ENCODE data around the gene SOX5. TPM values are rescaled to one million over a fixed set of nuclear protein-coding genes. Genes with fewer than 3 reads are reported as not detected.

SOX5 gene
- total and polyA plus RNA-seq, 2 donors (not counting 1 experiment from before 2014, with no cell fraction given) = 3.9 to 17.2 TPM

GRCh38 chr12:23569356-23569755 is 380.1 kb downstream of the SOX5 start:
- no peaks in the 10 kb centered on the region for H3K27me3 ChIP-seq (replicated peaks in 1 of 4; ENCODE audit: control extremely low read depth in 1 of 4, control insufficient read depth in 3 of 4, insufficient read depth in 4 of 4, low read length in 3 of 4)

GRCh38 chr12:23566133-23566532 is 383.3 kb downstream of the SOX5 start:
- no peaks in the 10 kb centered on the region for H3K9me3 Mint-ChIP-seq (ENCODE audit: insufficient read depth)
- H3K4me3 Mint-ChIP-seq = no peak overlapping the region
- no peaks in the 10 kb centered on the region for H3K9me3 ChIP-seq (ENCODE audit: control extremely low read depth in 1 of 3, control insufficient read depth in 2 of 3, insufficient read depth in 1 of 3, low read length in 2 of 3)
- H3K4me1 ChIP-seq (ENCODE audit: control insufficient read depth in 2 of 2, insufficient read depth in 2 of 2, low read length in 2 of 2) = no peaks in the 10 kb centered on the region
- no peak for DNase-seq
- no peaks in the 10 kb centered on the region for H3K27me3 Mint-ChIP-seq
- no peak overlapping the region for H3K27ac ChIP-seq (ENCODE audit: low read length in 2 of 2)
- ChIA-PET POLR2A (no interaction called here), CTCF (no interaction called here)
- ATAC-seq (ENCODE audit: low read depth) = no peak
- H3K4me2 ChIP-seq (replicated peaks; ENCODE audit: low read depth, low read length, poor library complexity, severe bottlenecking) = no peak overlapping the region
- H3K27me3 ChIP-seq (replicated peaks in 1 of 4; ENCODE audit: control extremely low read depth in 1 of 4, control insufficient read depth in 3 of 4, insufficient read depth in 4 of 4, low read length in 3 of 4) = no peaks in the 10 kb centered on the region
- H3K27ac Mint-ChIP-seq = no peak overlapping the region
- H3K79me2 ChIP-seq (ENCODE audit: control insufficient read depth, insufficient read depth, low read length) = no peaks in the 10 kb centered on the region
- 100% methylated on average over 1 of the region's 2 CpGs for WGBS (ENCODE audit: insufficient coverage)
- no peaks in the 10 kb centered on the region for H4K20me1 ChIP-seq (ENCODE audit: control insufficient read depth, insufficient read depth, low read length, poor library complexity, severe bottlenecking)
- TF ChIP-seq CTCF (IDR thresholded peaks at IDR 0.05) (no peak), EZH2 (IDR thresholded peaks at IDR 0.05; ENCODE audit: borderline replicate concordance, insufficient read depth, low read depth, low read length, poor library complexity, severe bottlenecking) (no peak)
- intact Hi-C loops (cut with micrococcal nuclease) = no loop called here
- H3K36me3 ChIP-seq (replicated peaks in 1 of 2; ENCODE audit: control extremely low read depth in 1 of 2, control insufficient read depth in 1 of 2, extremely low read depth in 1 of 2, insufficient read depth in 2 of 2, low read length in 1 of 2) = no peaks in the 10 kb centered on the region
- H3K9ac ChIP-seq (ENCODE audit: low read length) = no peak overlapping the region
- no peak overlapping the region for H2AFZ ChIP-seq (ENCODE audit: insufficient read depth, low read depth, low read length, poor library complexity, severe bottlenecking)
- no peak overlapping the region for H3K4me3 ChIP-seq (ENCODE audit: control extremely low read depth in 1 of 5, extremely low read depth in 1 of 5, insufficient read depth in 1 of 5, low read depth in 2 of 5, low read length in 4 of 5)
- H3K4me1 Mint-ChIP-seq = peaks cover 4% of the 10 kb centered on the region

More at GRCh38 chr12:23569356-23569755, 380.1 kb downstream of the SOX5 start:
- no peaks in the 10 kb centered on the region for H3K9me3 ChIP-seq (ENCODE audit: control extremely low read depth in 1 of 3, control insufficient read depth in 2 of 3, insufficient read depth in 1 of 3, low read length in 2 of 3)
- no peaks in the 10 kb centered on the region for H3K36me3 ChIP-seq (replicated peaks in 1 of 2; ENCODE audit: control extremely low read depth in 1 of 2, control insufficient read depth in 1 of 2, extremely low read depth in 1 of 2, insufficient read depth in 2 of 2, low read length in 1 of 2)
- ATAC-seq (ENCODE audit: low read depth) (no peak), DNase-seq (no peak)
- Mint-ChIP-seq H3K9me3 (ENCODE audit: insufficient read depth) (no peaks in the 10 kb centered on the region), H3K4me3 (no peak overlapping the region), H3K27ac (no peak overlapping the region), H3K4me1 (peaks cover 4% of the 10 kb centered on the region), H3K27me3 (no peaks in the 10 kb centered on the region)
- TF ChIP-seq CTCF (IDR thresholded peaks at IDR 0.05) (no peak), EZH2 (IDR thresholded peaks at IDR 0.05; ENCODE audit: borderline replicate concordance, insufficient read depth, low read depth, low read length, poor library complexity, severe bottlenecking) (no peak)
- H3K79me2 ChIP-seq (ENCODE audit: control insufficient read depth, insufficient read depth, low read length) = no peaks in the 10 kb centered on the region
- no peak overlapping the region for H3K4me2 ChIP-seq (replicated peaks; ENCODE audit: low read depth, low read length, poor library complexity, severe bottlenecking)
- no peak overlapping the region for H3K4me3 ChIP-seq (ENCODE audit: control extremely low read depth in 1 of 5, extremely low read depth in 1 of 5, insufficient read depth in 1 of 5, low read depth in 2 of 5, low read length in 4 of 5)
- ChIA-PET POLR2A (no interaction called here), CTCF (no interaction called here)
- no peaks in the 10 kb centered on the region for H3K4me1 ChIP-seq (ENCODE audit: control insufficient read depth in 2 of 2, insufficient read depth in 2 of 2, low read length in 2 of 2)
- H2AFZ ChIP-seq (ENCODE audit: insufficient read depth, low read depth, low read length, poor library complexity, severe bottlenecking) = no peak overlapping the region
- intact Hi-C loops (cut with micrococcal nuclease) = no loop called here
- no peak overlapping the region for H3K9ac ChIP-seq (ENCODE audit: low read length)
- no CpG with 5 or more reads among the region's 2 CpGs for WGBS (ENCODE audit: insufficient coverage)
- no peaks in the 10 kb centered on the region for H4K20me1 ChIP-seq (ENCODE audit: control insufficient read depth, insufficient read depth, low read length, poor library complexity, severe bottlenecking)
- no peak overlapping the region for H3K27ac ChIP-seq (ENCODE audit: low read length in 2 of 2)

All from B cell (primary cell).